Measurements from ENCODE around the gene PLBD1.

The PLBD1 gene

GRCh38 chr12:14570231-14570630, 2.5 kb upstream of the PLBD1 start:
- H3K36me3 ChIP-seq (ENCODE audit: low read depth), result no peaks in the 10 kb centered on the region
- no peak overlapping the region for H3K27ac ChIP-seq (ENCODE audit: poor library complexity, severe bottlenecking)
- H3K9me3 ChIP-seq (ENCODE audit: severe bottlenecking), result no peaks in the 10 kb centered on the region
- no peaks in the 10 kb centered on the region for H3K4me1 ChIP-seq (ENCODE audit: insufficient read depth, poor library complexity, severe bottlenecking)
- ATAC-seq (ENCODE audit: low read depth), result no peak
- no peaks in the 10 kb centered on the region for H3K27me3 ChIP-seq (ENCODE audit: insufficient read depth, poor library complexity, severe bottlenecking)
- no peak overlapping the region for H3K4me3 ChIP-seq (ENCODE audit: severe bottlenecking)
- DNase-seq (ENCODE audit: low spot score), result no peak
- no peak for TF ChIP-seq CTCF (IDR thresholded peaks at IDR 0.05; ENCODE audit: poor library complexity, severe bottlenecking)

- Histone ChIP-seq H3K4me3 (ENCODE audit: severe bottlenecking) (no peak overlapping the region), H3K27me3 (ENCODE audit: insufficient read depth, poor library complexity, severe bottlenecking) (no peaks in the 10 kb centered on the region), H3K9me3 (ENCODE audit: severe bottlenecking) (no peaks in the 10 kb centered on the region), H3K36me3 (ENCODE audit: low read depth) (no peaks in the 10 kb centered on the region), H3K27ac (ENCODE audit: poor library complexity, severe bottlenecking) (no peak overlapping the region), H3K4me1 (ENCODE audit: insufficient read depth, poor library complexity, severe bottlenecking) (no peaks in the 10 kb centered on the region)
- DNase-seq (ENCODE audit: low spot score) (no peak), ATAC-seq (ENCODE audit: low read depth) (no peak)
- no peak for TF ChIP-seq CTCF (IDR thresholded peaks at IDR 0.05; ENCODE audit: poor library complexity, severe bottlenecking)
Measured at GRCh38 chr12:14564336-14564959, 3.2 kb downstream of the PLBD1 start.

- Histone ChIP-seq H3K27me3 (ENCODE audit: insufficient read depth, poor library complexity, severe bottlenecking) (no peaks in the 10 kb centered on the region), H3K36me3 (ENCODE audit: low read depth) (no peaks in the 10 kb centered on the region), H3K4me3 (ENCODE audit: severe bottlenecking) (no peak overlapping the region), H3K9me3 (ENCODE audit: severe bottlenecking) (no peaks in the 10 kb centered on the region), H3K4me1 (ENCODE audit: insufficient read depth, poor library complexity, severe bottlenecking) (no peaks in the 10 kb centered on the region), H3K27ac (ENCODE audit: poor library complexity, severe bottlenecking) (no peak overlapping the region)
- TF ChIP-seq CTCF (IDR thresholded peaks at IDR 0.05; ENCODE audit: poor library complexity, severe bottlenecking), result no peak
- ATAC-seq (ENCODE audit: low read depth) (no peak), DNase-seq (ENCODE audit: low spot score) (no peak)
Measured at GRCh38 chr12:14563046-14563445, 4.6 kb downstream of the PLBD1 start.

- H3K4me1 ChIP-seq (ENCODE audit: insufficient read depth, poor library complexity, severe bottlenecking), result no peaks in the 10 kb centered on the region
- DNase-seq (ENCODE audit: low spot score) (no peak), ATAC-seq (ENCODE audit: low read depth) (no peak)
- H3K27ac ChIP-seq (ENCODE audit: poor library complexity, severe bottlenecking), result no peak overlapping the region
- H3K9me3 ChIP-seq (ENCODE audit: severe bottlenecking), result no peaks in the 10 kb centered on the region
- H3K27me3 ChIP-seq (ENCODE audit: insufficient read depth, poor library complexity, severe bottlenecking), result no peaks in the 10 kb centered on the region
- no peak for TF ChIP-seq CTCF (IDR thresholded peaks at IDR 0.05; ENCODE audit: poor library complexity, severe bottlenecking)
- no peaks in the 10 kb centered on the region for H3K36me3 ChIP-seq (ENCODE audit: low read depth)
- H3K4me3 ChIP-seq (ENCODE audit: severe bottlenecking), result no peak overlapping the region
Measured at GRCh38 chr12:14562279-14562678, 5.4 kb downstream of the PLBD1 start.

GRCh38 chr12:14561677-14562238, 5.9 kb downstream of the PLBD1 start:
- H3K9me3 ChIP-seq (ENCODE audit: severe bottlenecking), result no peaks in the 10 kb centered on the region
- H3K4me3 ChIP-seq (ENCODE audit: severe bottlenecking), result no peak overlapping the region
- no peak overlapping the region for H3K27ac ChIP-seq (ENCODE audit: poor library complexity, severe bottlenecking)
- H3K4me1 ChIP-seq (ENCODE audit: insufficient read depth, poor library complexity, severe bottlenecking), result no peaks in the 10 kb centered on the region
- ATAC-seq (ENCODE audit: low read depth) (no peak), DNase-seq (ENCODE audit: low spot score) (no peak)
- no peaks in the 10 kb centered on the region for H3K27me3 ChIP-seq (ENCODE audit: insufficient read depth, poor library complexity, severe bottlenecking)
- TF ChIP-seq CTCF (IDR thresholded peaks at IDR 0.05; ENCODE audit: poor library complexity, severe bottlenecking), result no peak
- no peaks in the 10 kb centered on the region for H3K36me3 ChIP-seq (ENCODE audit: low read depth)
